Measurements from ENCODE around the gene NGEF.
"Not testable (repeated sequence)": the region's sequence is repeated elsewhere in the genome, so short reads cannot be mapped to it uniquely, and the experiment has no call there.

NGEF gene

DNA sequence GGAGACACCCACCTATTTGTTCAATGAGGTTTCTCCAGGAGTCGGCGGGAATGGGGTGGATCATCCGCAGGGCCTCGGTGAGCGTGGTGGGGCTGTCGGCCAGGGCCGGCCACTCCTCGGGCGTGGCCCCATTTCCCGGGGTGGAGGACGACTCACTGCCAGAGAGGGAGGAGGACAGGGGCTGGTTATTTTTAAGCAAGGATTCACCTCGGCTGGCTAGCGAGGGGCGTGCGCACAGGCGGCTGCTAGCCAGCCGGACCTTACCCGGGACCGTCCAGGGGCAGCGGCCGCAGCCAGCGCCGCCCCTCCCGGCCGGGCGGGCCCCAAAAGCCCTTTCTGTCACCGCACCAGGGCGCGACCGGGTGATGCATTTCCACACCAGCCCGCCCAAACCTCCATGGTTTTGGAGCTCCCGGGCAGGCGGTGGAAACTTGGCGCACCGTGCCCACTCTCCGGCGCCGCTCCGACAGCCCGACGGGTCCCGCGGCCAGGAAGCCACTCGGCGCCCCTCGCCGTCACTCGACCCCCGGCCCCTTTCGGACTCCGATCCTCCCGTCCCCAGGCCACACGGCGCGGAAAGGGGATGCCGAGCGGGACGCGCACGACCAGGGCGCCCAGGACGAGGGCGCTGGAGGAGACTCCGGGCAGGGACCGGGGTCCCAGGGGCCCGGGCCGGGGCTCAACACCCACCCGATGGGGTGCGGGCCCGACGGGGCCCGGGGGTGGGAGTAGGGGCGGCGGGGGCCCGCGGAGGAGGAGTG is 85.8 kb downstream of the NGEF start:
- DNase-seq (ENCODE audit: low read depth): no peak

DNA sequence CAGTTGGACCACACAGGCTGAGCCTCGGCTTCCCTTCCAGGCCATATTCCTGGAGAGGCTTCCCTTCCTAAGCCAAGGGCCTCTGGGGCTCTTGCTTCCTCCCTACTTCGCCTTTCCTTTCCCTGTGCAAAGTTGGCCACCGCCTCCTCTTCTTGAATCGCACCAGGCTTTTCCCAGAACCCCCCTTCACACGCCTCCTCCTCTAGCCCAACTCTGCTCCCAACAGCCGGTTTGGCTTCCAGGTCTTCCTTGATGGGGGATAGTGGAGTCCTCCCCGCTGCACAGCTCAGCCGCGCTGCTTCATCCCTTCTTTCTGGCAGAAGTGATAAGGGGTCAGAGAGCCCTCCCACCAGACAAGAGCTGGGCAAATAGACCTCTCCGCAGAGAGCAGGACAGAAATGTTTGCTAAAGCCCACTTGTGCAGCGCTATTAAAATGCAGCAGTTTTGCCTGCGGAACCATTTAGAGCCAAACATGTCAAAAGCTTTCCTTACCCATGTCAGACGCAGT is 86.6 kb downstream of the NGEF start:
- no peak for DNase-seq (ENCODE audit: low read depth)

DNA sequence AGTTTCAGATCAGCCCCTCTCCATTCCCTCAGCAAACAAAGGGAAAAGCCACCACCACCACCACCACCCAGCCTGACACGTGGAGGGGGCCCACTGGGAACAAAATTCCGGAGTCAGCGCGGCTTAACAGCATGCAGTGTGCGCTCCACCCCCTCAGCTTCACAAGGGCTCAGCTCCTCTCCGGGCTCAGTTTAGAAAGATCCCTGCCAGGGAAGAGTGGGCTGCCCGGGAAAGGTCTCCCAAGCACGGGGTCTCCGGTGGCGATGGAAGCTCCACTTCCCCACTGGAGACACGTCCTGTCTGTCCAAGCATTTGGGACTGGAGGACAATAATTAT is 87.3 kb downstream of the NGEF start:
- no peak for DNase-seq (ENCODE audit: low read depth)

DNA sequence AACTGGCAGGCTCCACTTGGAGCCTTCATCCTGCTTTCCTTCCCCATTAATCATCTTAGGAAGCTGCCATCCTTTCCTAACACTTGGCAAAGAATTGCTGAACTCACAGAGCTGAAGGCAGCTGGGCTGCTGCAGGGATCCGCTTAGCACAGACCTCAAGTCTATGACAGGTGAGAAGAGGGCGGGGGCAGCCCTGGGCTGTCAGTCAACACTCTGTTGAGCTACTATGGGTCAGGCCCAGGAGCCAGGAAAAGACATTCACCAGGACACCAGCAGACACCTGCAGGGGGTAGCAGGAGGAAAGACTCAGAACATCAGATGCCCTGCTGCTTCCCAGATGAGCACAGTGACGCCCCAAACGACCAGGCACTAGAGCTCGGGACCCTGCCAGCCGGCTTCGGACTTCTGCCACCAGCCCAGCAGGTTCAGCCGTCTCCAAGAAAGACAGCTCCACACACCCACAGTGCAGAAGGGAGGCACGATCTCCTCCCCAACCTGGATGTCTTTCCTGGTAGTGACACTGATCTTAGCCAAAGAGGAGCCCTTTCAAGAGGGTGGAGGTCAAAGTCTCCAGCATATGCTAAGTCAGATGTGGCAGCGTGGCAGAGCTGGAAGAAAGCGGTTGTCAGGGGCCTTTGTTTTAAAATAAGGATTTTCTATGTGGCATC is 87.8 kb downstream of the NGEF start:
- DNase-seq (ENCODE audit: low read depth): no peak

DNA sequence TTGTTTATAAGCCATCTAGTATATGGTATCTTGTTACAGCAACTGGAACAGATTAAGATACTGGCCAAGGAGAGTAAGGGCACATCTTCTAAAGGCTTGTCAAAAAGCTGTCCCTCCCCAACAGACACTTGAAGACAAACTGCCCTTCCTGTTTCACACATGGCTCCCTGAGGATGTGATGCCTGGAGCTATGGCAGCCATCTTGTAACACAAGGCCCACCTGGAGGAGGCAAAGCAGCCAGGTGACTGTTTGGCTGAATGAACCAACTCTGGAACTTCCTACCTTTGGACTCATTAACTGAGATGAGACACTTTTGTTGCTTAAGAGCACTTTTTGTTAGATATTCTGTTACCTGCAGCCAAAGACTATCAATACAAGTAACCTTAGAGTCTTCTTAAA is 88.6 kb downstream of the NGEF start:
- no peak for DNase-seq (ENCODE audit: low read depth)

DNA sequence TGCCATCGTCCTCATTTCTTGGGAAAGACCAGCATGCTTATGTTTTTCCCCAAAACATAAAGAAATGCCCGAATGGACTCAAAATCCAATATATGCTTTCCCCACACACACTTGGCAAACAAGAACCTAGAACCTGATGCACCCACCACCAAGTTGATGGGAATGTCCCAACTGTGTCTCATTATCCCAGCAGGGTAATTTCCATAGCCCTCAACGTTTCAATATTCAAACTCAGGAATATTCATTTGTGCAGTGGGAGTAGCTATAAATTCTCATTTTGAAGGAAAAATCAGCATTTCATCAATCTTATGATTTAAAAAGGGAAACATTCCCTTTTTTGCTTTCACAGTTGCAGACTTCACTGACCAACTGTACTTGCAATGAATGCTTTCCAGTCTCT is 92.3 kb downstream of the NGEF start:
- no peak for DNase-seq (ENCODE audit: low read depth)

DNA sequence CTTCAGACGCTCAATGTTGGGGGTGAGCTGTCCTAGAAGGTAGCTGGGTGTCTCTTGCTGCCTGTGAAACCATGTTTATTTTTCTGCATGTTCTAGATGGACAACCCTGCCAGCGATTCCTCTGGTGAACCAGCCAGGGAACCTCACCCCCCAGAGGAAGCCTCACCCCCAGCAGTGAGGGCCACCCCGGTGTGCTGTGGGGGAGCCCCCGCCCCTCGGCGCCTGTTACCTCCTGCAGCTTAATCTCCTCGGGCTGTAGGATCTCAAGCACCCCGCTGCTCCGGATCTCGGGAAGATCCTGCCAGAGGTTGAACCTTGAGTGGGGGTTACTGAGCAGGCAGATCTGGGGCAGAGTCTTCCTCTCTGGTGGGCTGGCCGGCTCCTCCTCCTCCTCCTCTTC is 93.0 kb downstream of the NGEF start:
- DNase-seq (ENCODE audit: low read depth): no peak

DNA sequence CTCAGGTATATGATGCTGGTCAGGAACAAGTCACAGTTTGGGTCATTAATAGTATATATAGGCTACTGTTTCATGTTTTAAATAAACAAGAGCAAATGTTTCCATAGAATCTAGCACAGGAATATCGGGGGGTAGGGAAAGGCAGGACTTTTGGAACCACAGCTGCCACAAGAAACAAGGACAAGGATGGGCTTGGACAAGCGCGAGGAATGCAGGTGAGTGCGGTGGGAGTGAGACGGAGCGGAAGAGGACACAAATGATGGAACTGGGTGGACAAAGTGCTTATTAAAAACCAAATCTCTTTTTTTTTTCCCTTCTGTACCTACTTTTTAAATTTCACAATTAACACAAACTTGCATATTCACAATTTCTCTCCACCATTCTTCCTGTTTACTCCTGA is 93.9 kb downstream of the NGEF start:
- no peak for DNase-seq (ENCODE audit: low read depth)

DNA sequence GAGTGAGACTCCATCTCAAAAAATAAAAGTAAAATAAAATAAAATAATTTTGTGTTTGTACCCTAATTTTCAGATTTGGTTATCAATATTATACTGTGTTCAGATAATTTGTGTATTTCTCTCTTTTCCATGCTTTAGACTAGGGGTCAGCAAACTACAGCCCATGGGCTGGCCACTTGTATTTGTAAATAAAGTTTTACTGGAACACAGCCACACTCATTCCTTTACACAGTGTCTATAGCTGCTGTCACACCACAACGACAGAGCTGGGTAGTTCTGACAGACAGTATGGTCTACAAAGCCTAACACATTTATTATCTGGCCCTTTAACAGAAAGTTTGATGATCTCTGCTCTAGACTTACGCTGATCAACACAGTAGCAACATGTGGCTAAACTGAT is 99.2 kb downstream of the NGEF start:
- DNase-seq (ENCODE audit: low read depth): no peak

DNA sequence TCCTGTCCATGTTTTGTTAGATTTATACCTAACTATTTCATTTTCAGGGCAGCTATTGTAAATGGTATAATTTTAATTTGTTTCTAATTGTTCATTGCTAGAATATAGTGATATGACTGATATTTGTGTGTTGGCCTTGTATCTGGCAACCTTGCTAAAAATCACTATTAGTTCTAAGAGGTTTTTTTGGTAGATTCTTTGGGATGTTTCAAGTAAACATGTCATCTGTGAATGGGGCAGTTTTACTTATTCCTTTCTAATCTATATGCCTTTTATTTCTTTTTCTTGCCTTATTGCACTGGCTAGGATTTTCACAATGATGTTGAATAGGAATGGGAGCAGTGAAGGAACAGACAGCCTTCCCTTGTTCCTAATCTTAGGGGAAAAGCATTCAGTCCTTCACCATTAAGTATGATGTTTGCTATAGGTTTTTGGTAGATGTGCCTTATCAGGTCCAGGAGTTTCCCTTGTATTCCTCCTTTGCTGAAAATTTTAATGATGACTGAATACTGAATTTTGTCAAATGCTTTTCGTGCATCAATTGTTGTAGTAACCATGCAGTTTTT is 101.3 kb downstream of the NGEF start:
- no peak for DNase-seq (ENCODE audit: low read depth)

DNA sequence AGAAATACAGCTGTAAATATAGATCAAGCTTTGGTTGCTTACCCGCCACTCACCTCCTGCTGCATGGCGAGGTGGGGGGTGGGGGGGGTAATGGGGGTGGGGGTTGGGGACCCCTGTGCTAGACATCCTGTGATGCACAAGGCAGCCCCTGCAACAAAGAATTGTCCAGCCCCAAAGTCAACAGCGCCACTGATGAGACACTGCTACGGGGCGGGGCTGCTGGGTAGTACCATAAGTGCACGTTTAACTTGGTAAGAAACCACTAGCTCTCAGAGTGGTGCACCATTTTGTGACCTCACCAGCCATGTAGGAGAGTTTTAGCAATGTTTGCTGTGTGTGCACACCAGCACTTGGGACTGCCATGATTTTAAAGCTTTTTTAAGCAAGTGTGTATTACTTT is 102.7 kb downstream of the NGEF start:
- DNase-seq (ENCODE audit: low read depth): no peak

DNA sequence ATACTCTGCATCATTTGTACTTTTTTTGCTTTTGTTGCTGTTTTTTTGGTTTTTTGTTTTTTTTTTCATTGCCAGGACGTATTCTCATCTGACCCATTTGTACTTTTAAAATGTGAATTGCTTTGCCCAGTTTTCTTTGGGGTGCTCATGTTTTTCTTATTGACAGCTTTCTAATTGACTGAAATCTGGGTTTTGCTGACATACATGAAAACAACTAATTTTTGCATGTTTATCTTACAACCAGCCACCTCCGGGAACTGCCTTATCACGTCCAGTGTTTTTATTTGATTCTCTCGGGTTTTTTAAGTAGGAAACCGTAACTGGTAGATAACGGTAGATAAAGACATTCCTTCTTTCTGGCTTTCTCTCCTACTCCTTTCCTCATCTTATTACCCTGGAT is 104.4 kb downstream of the NGEF start:
- no peak for DNase-seq (ENCODE audit: low read depth)

DNA sequence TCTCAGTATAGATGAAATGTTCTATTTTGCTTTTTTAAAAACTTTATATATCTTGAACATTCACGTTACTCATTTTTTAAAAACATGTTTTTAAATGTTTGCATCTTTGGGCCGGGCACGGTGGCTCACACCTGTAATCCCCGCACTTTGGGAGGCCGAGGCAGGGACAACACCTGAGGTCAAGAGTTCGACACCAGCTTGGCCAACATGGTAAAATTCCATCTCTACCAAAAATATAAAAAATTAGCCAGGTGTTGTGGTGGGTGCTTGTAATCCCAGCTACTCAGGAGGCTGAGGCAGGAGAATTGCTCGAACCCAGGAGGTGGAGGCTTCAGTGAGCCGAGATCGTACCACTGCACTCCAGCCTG is 105.4 kb downstream of the NGEF start:
- not testable (repeated sequence) for DNase-seq (ENCODE audit: low read depth)

DNA sequence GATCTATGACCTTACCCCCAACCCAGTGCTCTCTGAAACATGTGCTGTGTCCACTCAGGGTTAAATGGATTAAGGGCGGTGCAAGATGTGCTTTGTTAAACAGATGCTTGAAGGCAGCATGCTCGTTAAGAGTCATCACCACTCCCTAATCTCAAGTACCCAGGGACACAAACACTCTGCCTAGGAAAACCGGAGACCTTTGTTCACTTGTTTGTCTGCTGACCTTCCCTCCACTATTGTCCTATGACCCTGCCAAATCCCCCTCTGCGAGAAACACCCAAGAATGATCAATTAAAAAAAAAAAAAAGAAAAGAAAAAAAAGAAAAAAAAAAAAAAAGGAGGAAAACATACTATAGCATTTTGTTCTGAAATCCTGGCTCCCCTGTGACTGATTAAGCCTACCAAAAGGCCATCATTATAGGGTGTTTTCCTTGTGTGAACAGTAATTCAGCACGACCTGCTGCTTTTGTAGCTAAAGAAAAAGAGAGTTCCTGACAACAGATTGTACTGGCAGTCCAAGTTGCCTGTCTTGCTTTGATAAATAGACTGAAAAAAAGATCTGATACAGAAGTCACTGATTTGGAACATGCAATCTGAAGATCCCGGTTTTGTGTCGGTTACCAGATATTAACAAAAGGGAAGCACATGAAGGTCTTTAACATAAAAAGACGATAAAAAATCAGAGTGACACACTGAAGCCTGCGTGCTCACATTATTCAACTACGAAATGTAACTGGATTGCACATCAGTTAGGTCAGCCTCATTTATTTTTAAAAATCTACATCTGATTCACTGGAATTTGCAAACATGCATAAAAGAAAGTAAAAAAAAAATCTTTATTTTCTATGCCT is 106.0 kb downstream of the NGEF start:
- DNase-seq (ENCODE audit: low read depth): not testable (repeated sequence)

DNA sequence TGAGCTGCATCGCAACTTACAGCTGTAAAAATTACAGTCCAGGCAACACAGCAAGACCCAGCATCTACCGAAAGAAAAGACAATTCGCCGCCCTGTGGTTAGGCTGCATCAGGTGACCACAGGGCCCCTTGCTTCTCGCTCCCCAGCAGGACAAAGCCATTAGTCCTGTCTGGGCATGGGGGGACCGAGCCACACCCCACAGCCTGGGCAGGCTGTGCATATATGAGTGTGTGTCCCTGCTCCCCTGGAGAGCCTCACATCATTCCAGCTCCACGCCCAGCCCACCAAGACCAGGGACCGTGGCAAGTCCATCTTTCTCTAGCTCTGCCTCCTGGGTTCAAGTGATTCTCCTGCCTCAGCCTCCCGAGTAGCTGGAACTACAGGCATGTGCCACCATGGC is 109.1 kb downstream of the NGEF start:
- DNase-seq (ENCODE audit: low read depth): no peak

DNA sequence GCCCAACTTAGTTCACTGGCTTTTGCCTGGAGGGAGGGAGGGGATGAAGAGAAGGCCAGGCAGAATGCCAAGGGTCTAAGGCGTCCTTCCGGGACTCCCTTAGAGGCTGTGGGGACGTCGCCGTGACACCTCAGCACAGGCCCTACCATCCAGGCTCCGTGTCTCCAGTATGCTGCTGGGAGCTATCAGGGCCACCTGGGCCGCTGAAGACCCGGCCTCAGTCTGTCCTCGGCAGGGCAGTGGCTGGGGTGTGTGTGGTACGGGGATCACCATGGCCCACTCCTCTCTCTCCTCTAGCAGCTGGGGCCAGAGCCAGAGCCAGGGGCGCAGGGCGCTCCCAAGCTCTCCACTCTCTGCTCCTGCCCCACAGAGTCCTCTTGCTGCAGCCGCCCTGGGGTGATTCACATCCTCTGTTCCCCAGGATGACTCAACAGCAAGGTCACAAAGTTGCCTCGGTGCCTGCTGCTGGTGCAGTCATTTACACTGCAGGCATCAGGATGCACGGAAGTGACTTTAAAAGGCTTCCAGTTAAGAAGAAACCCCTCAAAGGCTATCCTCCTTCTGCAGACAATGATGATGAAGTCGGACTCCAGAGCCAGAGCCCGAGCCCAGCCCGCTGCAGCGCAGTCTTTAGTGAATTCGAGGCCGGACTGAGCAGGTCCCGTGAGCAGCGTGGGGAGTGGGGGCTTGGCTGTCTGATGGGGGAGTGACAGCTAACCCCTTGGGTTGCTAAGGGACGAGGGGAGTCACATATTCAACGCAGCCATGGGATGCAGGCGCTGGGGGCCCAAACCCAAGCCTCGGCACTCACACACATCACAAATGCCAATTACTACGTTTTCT is 111.1 kb downstream of the NGEF start:
- DNase-seq (ENCODE audit: low read depth): peak; percentile 50

DNA sequence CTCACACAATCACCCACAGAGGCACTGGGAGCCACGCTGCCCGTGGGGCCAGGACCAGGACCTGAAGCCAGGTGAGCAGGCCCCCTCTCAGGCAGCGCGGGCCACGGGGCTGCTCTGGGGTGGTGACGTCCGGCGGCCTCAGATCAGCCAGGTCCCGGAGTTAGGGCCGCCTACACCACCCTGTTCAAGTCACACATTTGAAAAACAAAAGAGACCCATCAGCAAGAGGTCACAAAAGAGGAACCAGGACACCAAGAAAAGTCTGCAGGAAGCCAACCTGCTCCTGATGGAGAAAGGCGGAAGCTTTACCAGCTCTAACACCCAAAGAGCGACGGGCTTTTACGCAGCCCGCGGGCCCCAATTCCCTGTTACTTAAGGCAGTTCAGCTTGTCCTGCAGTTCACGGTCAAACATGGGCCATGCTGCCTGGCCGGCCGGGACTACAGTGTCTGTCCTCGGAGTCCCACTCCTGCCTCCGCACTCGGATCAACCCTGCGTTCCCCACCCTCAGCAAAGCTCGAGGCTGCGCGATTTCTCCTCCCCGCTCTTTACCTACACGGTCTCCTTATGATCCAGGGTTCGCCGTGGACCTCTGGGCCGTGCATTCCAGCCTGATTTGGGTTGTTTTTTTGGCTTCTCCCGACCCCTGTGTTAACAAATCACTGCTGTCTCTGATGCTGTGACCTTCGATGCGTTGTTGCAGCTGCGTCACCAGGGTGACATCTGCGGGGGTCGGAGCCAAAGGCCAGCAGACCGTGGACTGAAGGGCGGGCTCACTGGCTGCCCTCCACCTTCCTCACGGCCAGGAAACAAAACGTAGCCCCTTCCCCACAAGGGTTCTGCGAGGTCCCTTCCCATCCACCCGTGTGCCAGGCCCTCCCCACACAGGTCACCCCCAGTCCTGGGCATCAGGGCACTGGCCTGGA is 112.0 kb downstream of the NGEF start:
- DNase-seq (ENCODE audit: low read depth): no peak

DNA sequence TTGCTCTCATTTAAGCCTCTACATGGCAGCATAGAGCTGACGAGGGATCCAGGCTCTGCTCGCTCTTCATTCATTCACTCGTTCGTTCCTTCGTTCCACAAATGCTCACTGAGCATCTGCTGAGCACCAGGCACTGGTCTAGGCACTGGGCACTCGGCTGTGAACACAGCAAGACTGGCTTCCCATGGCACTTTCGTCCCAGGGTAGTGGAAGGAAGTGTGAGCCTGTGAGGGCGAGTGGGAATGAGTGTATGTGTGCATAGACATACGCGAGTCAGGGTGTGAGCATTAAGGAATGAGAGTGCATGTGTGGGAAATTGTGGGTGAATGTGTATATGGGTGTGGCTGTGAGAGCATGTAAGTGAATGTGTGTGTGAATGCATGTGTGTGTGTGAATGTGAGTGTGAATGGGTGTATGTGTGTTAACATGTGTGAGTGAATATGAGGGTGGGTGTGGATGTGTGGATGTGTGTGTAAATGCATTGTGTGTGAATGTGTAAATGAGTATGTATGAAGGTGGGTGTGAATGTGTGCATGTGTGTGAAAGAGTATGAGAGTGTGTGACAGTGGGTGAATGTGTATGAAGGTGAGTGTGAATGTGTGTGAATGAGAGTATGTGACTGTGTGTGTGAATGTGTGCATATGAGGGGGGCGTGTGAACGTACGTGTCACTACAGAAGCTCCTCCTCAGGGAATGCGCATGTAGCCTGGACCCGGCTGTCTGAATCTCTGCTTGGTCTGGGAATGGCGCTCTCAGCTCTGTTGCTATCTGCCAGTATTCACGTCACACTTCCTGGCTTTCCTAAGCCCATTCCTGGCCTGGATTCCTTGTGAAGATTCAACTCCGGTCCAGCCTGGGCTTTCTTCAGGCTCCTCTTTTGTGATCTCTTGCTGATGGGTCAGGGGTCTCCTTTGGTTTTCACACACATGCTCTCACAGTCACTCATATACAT is 114.2 kb downstream of the NGEF start:
- DNase-seq (ENCODE audit: low read depth): peak; percentile 5
